GM19324 (cell line): ENCODE data around the gene SMAD7.
"Not testable (repeated sequence)": the region's sequence is repeated elsewhere in the genome, so short reads cannot be mapped to it uniquely, and the experiment has no call there.

Source experiments
- ATAC-seq: cut with Tn5 transposase; IDR thresholded peaks from one replicate; pipeline ENCODE4 v1.9.1; 2021; ENCODE audit warnings: mild to moderate bottlenecking, moderate library complexity; ENCODE audit not compliant: unreplicated experiment, low FRiP score

Gene SMAD7

GRCh38 chr18:48885924-48886400 lies 64.8 kb downstream of the SMAD7 start:
- ATAC-seq, result no peak

- ATAC-seq, result no peak
Measured at GRCh38 chr18:48885266-48885923, 65.4 kb downstream of the SMAD7 start.

GRCh38 chr18:48884771-48885170 lies 66.0 kb downstream of the SMAD7 start:
- no peak for ATAC-seq

- no peak for ATAC-seq
Measured at GRCh38 chr18:48884306-48884705, 66.5 kb downstream of the SMAD7 start.

DNA sequence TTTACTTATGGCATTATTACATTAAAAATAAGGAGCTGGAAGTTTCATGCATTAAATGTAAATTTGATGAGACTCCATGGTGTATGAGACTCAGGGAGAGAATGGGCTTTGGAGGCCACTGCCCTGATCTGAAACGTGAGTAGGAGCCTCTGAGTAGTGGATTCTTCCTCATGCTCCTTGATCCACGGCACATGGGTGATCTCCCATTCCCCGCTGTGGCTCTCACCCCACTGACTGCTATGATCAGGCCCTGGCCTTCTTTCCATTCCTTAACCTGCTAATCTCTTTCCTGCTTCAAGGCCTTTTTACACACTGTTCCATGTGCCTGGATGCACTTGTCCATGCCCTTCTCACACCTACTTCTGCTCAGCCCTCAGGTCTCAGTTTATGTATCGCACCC lies 68.4 kb downstream of the SMAD7 start:
- ATAC-seq, result no peak

GRCh38 chr18:48880931-48881330 lies 69.8 kb downstream of the SMAD7 start:
- no peak for ATAC-seq

DNA sequence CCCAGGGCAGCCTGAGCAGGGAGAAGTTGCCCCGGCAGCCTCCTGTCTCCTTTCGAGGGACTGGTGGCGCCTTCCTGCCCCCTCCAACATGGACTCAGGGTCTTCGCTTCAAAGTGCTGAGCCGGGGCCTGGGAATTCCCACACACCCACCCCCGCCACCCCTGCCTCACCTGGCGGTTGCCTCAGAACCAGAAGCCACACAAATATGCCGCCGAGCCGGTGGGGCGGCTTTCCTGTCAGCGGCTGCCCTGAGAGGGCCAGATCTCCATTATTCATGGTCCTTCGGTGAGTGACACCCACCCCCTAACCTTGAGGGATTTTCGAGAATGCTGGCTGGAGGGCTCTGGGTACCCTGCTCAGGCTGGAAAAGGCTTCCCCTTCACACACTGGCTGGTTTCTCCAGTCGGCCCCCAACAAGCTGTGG lies 71.7 kb downstream of the SMAD7 start:
- no peak for ATAC-seq

GRCh38 chr18:48878471-48878870 lies 72.3 kb downstream of the SMAD7 start:
- ATAC-seq, result no peak

DNA sequence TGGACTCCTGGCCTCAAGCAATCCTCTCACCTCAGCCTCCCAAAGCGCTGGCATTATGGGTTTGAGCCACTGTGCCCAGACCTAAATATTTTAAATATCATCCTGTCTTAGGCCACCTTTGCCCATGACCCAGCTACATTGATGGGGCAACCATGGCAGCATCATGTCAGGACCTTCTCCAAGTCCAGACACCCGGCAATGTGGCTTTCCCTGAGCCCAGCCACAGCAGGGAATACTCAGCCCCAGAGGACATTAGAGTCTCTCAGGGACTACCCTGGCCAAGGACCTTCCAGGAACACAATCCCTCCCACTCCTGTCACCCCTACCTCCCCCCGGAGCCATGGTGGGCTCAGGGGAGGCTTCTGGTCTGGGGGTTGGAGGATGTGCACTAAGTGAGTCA lies 72.8 kb downstream of the SMAD7 start:
- ATAC-seq, result no peak

GRCh38 chr18:48876590-48876989 lies 74.2 kb downstream of the SMAD7 start:
- no peak for ATAC-seq

DNA sequence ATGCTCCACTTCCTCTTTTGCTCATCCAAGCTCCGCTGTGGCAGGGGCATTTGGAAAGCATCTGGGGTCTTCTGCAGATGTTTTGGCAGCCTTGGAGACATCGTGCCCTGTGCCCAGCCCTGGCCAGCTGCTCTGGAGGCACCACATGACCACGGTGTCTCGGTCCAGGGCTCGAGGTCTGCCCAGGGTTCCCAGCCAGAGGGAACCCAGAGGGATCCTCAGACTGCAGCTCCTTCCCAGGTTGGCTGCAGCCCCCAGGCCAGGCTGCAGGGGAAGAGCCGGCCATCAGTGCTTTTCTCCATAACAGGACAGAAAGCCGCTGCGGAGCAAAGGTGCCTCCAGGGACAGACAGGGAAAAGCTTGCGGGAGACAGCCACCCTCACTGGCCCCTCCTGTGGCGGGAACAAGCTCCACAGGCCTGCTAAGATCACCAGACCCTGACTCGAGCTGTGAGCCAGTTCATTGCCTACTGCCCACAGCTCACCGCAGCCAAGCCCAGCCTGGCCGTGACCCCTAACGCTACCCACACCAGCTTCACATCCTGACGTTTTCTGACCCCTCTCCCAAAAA lies 74.7 kb downstream of the SMAD7 start:
- no peak for ATAC-seq

- ATAC-seq, result no peak
Measured at GRCh38 chr18:48875314-48875941, 75.3 kb downstream of the SMAD7 start.

GRCh38 chr18:48874701-48875162 lies 76.0 kb downstream of the SMAD7 start:
- ATAC-seq, result no peak

- ATAC-seq, result no peak
Measured at GRCh38 chr18:48874233-48874632, 76.5 kb downstream of the SMAD7 start.

DNA sequence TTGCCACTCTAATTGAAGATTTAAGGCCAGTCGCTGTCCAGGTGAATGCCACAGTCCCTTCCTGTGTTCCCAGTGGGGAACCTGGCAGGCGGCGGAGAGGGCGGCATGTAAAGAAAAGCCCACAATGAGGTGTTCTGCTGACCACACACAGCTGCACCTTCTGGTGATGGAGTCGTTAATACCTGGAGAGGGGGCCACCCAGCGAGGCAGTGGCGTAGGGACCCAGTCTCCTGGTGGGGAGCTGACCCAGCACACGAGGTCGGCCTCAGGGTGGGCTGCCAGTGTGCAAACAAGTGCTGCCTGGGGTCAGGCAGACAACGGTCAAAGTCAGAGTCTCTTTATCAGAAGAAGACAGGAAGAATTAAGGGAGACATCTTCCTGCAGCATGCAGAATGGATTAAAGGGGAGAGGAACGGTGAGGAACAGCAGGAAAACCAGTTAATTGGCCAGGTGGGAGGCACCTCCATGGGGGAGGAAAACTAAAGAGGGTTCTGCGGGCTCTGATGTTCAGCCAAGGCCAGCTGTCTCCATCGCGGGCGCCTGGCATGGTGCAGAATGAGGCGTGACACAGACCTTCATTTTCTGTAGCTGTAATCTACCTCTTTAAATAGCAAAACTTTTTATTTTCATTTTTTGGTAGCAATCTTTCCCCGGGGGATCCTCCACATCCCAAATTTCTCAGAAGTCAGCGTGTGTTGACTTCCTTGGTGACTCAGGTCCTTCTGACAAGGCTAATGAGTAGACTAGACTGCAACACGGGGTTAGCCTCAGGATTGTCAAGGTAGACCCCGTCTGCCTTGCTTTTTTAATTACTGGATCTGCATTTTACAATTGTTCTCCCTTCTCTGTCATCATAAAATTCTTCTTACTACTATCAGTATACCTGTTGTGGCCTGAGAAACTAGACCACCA lies 78.3 kb downstream of the SMAD7 start:
- no peak for ATAC-seq

DNA sequence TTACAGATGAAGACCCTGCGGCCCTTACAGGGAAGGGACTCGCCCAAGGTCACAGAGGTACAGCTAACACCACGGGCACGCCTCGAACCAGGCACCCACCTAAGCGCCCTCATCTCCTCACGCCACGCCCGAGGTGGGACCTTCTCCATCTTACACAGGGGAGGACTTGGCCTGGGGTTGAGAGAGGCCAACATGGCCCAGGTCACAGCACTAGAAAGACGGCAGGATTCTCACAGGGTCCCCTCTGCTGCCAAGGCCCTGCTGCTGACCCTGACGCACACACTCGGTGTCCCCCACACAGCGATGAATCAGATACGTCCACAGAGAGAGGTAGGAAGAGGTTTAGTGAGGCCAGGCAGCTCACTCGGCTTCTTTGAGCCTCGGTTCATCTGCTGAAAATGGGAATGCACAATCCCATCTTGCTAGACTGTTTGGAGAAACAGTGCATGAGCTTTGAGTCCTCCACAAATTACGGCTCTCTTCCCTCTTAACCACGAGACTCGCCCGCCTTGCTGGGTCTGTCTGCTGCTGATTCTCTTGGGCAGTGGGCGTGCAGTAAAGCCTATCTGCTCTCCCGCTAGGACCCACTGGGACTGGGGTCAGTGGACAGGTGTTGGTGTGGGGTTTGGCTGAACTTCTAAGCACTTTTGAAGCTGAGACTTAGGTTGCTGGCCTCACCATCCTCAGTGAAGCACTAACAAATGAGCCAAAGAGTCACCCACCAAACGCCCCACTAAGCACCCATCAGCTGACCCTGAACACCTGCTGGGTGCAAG lies 79.2 kb downstream of the SMAD7 start:
- no peak for ATAC-seq

DNA sequence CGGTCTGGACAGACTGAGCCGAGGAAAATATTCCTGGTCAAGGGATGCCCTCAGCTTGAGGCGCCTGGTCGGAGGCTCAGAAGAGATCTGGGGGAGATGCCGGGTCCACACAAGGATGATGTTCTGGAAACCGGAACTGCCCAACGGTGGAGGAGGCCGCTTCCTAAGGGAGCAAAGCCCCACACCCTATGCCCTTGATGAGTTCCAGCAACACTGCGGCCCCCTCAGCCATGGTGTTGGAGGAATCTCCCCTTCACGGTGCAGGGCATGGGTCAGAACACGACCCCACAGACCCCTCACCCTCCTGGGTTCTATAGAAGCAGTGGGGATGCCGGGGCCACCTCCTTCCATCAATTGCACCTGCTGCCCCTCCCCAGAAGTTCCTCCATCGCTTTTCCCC lies 79.8 kb downstream of the SMAD7 start:
- ATAC-seq, result not testable (repeated sequence)
